SK-N-SH treated with all-trans-retinoic acid at 6 μM for 48 hours (cell line): ENCODE measurements around the gene BYSL.

Experiments used
- BACH2 ChIP-seq: fragments of 250-450 bp; sonication (Bioruptor Pico); IDR thresholded peaks from 2 replicates; pipeline ENCODE4 v1.9.0; 2021; ENCODE audit warnings: mild to moderate bottlenecking, borderline replicate concordance
- CREB5 ChIP-seq: fragments of 250-450 bp; sonication (Bioruptor Pico); IDR thresholded peaks from 2 replicates; pipeline ENCODE4 v1.5.1; 2020; ENCODE audit warnings: low read depth, mild to moderate bottlenecking, moderate library complexity
- CSDC2 ChIP-seq: fragments of 250-450 bp; sonication (Bioruptor Pico); IDR thresholded peaks from 2 replicates; pipeline ENCODE4 v1.5.0; 2020; ENCODE audit warnings: mild to moderate bottlenecking, moderate library complexity
- GLIS3 ChIP-seq: fragments of 250-450 bp; sonication (Bioruptor Pico); IDR thresholded peaks from 2 replicates; pipeline ENCODE4 v1.5.0; 2020; ENCODE audit warnings: mild to moderate bottlenecking, moderate library complexity
- OSR1 ChIP-seq: fragments of 250-450 bp; sonication (Bioruptor Pico); IDR thresholded peaks from 2 replicates; pipeline ENCODE4 v1.8.0; 2022; ENCODE audit warnings: moderate library complexity, mild to moderate bottlenecking, inconsistent platforms
- PATZ1 ChIP-seq: fragments of 250-450 bp; sonication (Bioruptor Pico); IDR thresholded peaks from 2 replicates; pipeline ENCODE4 v1.8.0; 2020; ENCODE audit warnings: mild to moderate bottlenecking, moderate library complexity, borderline replicate concordance
- TCF4 ChIP-seq: fragments of 250-450 bp; sonication (Bioruptor Pico); IDR thresholded peaks from 2 replicates; pipeline ENCODE4 v1.8.0; 2021; ENCODE audit warnings: mild to moderate bottlenecking, moderate library complexity, borderline replicate concordance
- TSHZ2 ChIP-seq: fragments of 250-450 bp; sonication (Bioruptor Pico); IDR thresholded peaks from 2 replicates; pipeline ENCODE4 v1.5.0; 2020; ENCODE audit warnings: mild to moderate bottlenecking, moderate library complexity
- ZFP3 ChIP-seq: fragments of 250-450 bp; sonication (Bioruptor Pico); IDR thresholded peaks from 2 replicates; pipeline ENCODE4 v1.5.0; 2020; ENCODE audit warnings: mild to moderate bottlenecking, moderate library complexity
- ZNF565 ChIP-seq: fragments of 450-650 bp; formaldehyde crosslinking; conservative IDR thresholded peaks from 2 replicates; pipeline ENCODE4 v1.5.0; 2020; ENCODE audit warnings: low read depth, mild to moderate bottlenecking, moderate library complexity
- ZNF70 ChIP-seq: fragments of 450-650 bp; formaldehyde crosslinking; IDR thresholded peaks from 2 replicates; pipeline ENCODE4 v1.5.0; 2020; ENCODE audit warnings: mild to moderate bottlenecking, moderate library complexity

- TF ChIP-seq ZNF565 (CRISPR knock-in tag): no peak
- TF ChIP-seq TCF4 (CRISPR knock-in tag): no peak
- no peak for TF ChIP-seq OSR1 (CRISPR knock-in tag)
- no peak for TF ChIP-seq GLIS3
- TF ChIP-seq BACH2 (CRISPR knock-in tag): no peak
- no peak for TF ChIP-seq PATZ1
- TF ChIP-seq CSDC2 (CRISPR knock-in tag): no peak
- no peak for TF ChIP-seq CREB5
- no peak for TF ChIP-seq ZNF70
- no peak for TF ChIP-seq ZFP3
- no peak for TF ChIP-seq TSHZ2 (CRISPR knock-in tag)
Observed at GRCh38 chr6:41964201-41964887, 43.0 kb downstream of the BYSL start.
